GM12878 (cell line): ENCODE results near the gene GALT. TPM values are rescaled to one million over a fixed set of nuclear protein-coding genes. Genes with fewer than 3 reads are reported as not detected.
A peak's percentile ranks its signal among the peaks of the same experiment; 100 is the strongest.

Experiments
- BCL11A ChIP-seq: IDR thresholded peaks from 2 replicates; pipeline ENCODE4 v1.6.1; 2011; ENCODE audit warnings: low read depth, low read length
- FOXM1 ChIP-seq: IDR thresholded peaks from 2 replicates; pipeline ENCODE4 v1.6.1; 2012; ENCODE audit warnings: low read depth, mild to moderate bottlenecking, inconsistent platforms, low read length, moderate library complexity
- GABPA ChIP-seq: IDR thresholded peaks from 2 replicates; pipeline ENCODE4 v1.6.1; 2014; ENCODE audit warnings: antibody characterized with exemption, low read depth, mild to moderate bottlenecking, inconsistent platforms
- HCFC1 ChIP-seq: fragments of 150-350 bp; IDR thresholded peaks from 2 replicates; pipeline ENCODE4 v1.6.1; 2014; ENCODE audit warnings: low read length
- NFYB ChIP-seq: IDR thresholded peaks from 2 replicates; pipeline ENCODE4 v1.6.1; 2011; ENCODE audit warnings: low read depth, mild to moderate bottlenecking, low read length, improper control_type of control experiment, moderate library complexity; ENCODE audit not compliant: insufficient read depth
- RELA ChIP-seq: fragments of 450-650 bp; IDR thresholded peaks from 2 replicates; pipeline ENCODE4 v1.8.0; 2014; ENCODE audit warnings: borderline replicate concordance; ENCODE audit not compliant: partially characterized antibody
- SMAD5 ChIP-seq: IDR thresholded peaks from 2 replicates; pipeline ENCODE4 v1.6.1; 2016; ENCODE audit warnings: antibody characterized with exemption, low read depth
- SUPT20H ChIP-seq: IDR thresholded peaks from 2 replicates; pipeline ENCODE4 v1.6.1; 2011; ENCODE audit warnings: low read depth, mild to moderate bottlenecking, low read length, moderate library complexity, borderline replicate concordance; ENCODE audit not compliant: control insufficient read depth
- TARDBP ChIP-seq: IDR thresholded peaks from 2 replicates; pipeline ENCODE4 v1.6.1; 2016; ENCODE audit warnings: borderline replicate concordance
- TCF7 ChIP-seq: IDR thresholded peaks from 2 replicates; pipeline ENCODE4 v1.6.1; 2014; ENCODE audit warnings: antibody characterized with exemption, borderline replicate concordance
- ZNF24 ChIP-seq: fragments of 450-650 bp; IDR thresholded peaks from 2 replicates; pipeline ENCODE4 v1.6.1; 2017; ENCODE audit warnings: antibody characterized with exemption, mild to moderate bottlenecking
- ZNF384 ChIP-seq: IDR thresholded peaks from 2 replicates; pipeline ENCODE4 v1.6.1; 2012; ENCODE audit warnings: low read depth, mild to moderate bottlenecking, low read length, improper control_type of control experiment, borderline replicate concordance
- polyA plus RNA-seq, 11 experiments: library from polyadenylated mRNA; depleted of rRNA in 4 of 11; unstranded in 6 of 11; stranded (reverse) in 5 of 11; fragments of >200 nt; fragmentation: Nextera tagmentation in 4 of 11; fragmentation: Illumina TruSeq in 1 of 11; extraction: Ambion mirVana in 4 of 11; extraction: Trizol in 1 of 11; gene quantifications; 1 replicate in 1 of 11; 2 replicates in 10 of 11; pipeline versions ENCODE4 v1.2.1 to v1.2.3, GENCODE V29; 2011 to 2016; ENCODE audit warnings: inconsistent platforms in 2 of 11, missing spikeins in 2 of 11, low read depth in 1 of 11
- total RNA-seq, 4 experiments: library from RNA; depleted of rRNA in 3 of 4; stranded (reverse); fragments of >200 nt in 3 of 4; fragmentation: Illumina TruSeq in 1 of 4; extraction: Trizol in 1 of 4; gene quantifications; 2 replicates each; pipeline versions ENCODE4 v1.2.1 to v1.2.3, GENCODE V29; 2013 to 2021
- TF ChIP-seq, protein P1 (sequence below): fragments of 450-650 bp; IDR thresholded peaks from 2 replicates; pipeline ENCODE4 v1.6.1; 2014; ENCODE audit warnings: mild to moderate bottlenecking
- TF ChIP-seq, protein P2 (sequence below): IDR thresholded peaks from 2 replicates; pipeline ENCODE4 v1.6.1; 2011; ENCODE audit warnings: low read depth, mild to moderate bottlenecking, low read length, moderate library complexity, borderline replicate concordance; ENCODE audit errors: extremely low read depth
- TF ChIP-seq, protein P3 (sequence below): fragments of 450-650 bp; formaldehyde crosslinking; IDR thresholded peaks from 2 replicates; pipeline ENCODE4 v1.4.0; 2020; ENCODE audit warnings: mild to moderate bottlenecking, moderate library complexity
- TF ChIP-seq, protein P4 (sequence below): IDR thresholded peaks from 2 replicates; pipeline ENCODE4 v1.6.1; 2012; ENCODE audit warnings: low read length, inconsistent platforms
- TF ChIP-seq, protein P5 (sequence below): fragments of 450-650 bp; formaldehyde crosslinking; IDR thresholded peaks from 2 replicates; pipeline ENCODE4 v1.4.0; 2022; ENCODE audit warnings: mild to moderate bottlenecking, moderate library complexity
- TF ChIP-seq, protein P6 (sequence below): IDR thresholded peaks from 2 replicates; pipeline ENCODE4 v1.6.1; 2012; ENCODE audit warnings: low read depth, low read length, improper control_type of control experiment

The GALT gene
- total and polyA plus RNA-seq, 10 of the 15 experiments (the other 5 are each of a cell fraction or from before 2014, with no cell fraction given): 9.3 to 34.1 (median 26.9) TPM

DNA sequence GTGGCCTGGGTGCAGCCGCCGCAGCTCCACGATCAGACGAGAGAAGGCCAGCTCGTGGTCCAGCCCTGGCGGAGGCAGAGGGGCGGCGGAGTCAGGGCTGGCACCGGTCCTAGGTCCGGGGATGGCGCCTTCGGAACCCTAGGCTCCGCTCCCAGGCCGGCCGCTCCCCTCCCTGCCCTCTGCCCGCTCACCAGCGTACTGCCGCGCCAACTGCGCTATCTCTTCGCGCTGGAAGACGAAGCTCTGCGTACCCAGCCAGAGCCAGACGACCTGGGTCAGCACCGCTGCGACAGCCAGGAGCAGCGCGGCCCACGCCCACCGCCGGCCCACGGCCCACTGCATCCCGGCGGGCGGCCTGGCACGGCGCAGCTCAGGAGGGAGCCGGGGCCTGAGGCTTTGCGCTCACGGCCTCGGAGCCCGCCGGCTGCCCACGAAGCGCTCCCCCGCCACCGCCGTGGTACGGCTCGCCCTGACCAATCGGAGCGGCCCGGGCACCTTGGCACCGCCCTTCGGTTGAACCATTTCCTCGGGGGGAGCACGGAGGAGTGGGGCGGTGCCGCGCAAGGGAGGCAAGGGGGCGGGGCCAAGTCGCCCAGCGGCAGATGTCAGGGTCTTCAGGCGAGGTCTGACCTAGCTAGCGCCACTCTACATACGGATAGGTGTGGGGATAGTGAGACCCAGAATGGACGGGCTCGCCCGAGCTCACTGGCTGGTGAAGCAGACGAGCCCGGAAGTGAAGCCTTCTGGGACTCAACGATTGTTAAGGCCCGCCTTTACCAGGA, 8.9 kb upstream of the GALT start, which contains the start of gene SIGMAR1 (continued):
- TF ChIP-seq, protein P1, sequence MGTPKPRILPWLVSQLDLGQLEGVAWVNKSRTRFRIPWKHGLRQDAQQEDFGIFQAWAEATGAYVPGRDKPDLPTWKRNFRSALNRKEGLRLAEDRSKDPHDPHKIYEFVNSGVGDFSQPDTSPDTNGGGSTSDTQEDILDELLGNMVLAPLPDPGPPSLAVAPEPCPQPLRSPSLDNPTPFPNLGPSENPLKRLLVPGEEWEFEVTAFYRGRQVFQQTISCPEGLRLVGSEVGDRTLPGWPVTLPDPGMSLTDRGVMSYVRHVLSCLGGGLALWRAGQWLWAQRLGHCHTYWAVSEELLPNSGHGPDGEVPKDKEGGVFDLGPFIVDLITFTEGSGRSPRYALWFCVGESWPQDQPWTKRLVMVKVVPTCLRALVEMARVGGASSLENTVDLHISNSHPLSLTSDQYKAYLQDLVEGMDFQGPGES: no peak
- peak; percentile 83; the same call in 1 of the 2 replicates for TF ChIP-seq NFYB
- TF ChIP-seq FOXM1: no peak
- no peak for TF ChIP-seq ZNF384
- TF ChIP-seq HCFC1: no peak; the same call in 1 of the 2 replicates
- peak; percentile 56; the same call in 1 of the 2 replicates for TF ChIP-seq SMAD5
- TF ChIP-seq TARDBP: no peak
- TF ChIP-seq, protein P2, sequence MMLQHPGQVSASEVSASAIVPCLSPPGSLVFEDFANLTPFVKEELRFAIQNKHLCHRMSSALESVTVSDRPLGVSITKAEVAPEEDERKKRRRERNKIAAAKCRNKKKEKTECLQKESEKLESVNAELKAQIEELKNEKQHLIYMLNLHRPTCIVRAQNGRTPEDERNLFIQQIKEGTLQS: no peak
- TF ChIP-seq, protein P3, sequence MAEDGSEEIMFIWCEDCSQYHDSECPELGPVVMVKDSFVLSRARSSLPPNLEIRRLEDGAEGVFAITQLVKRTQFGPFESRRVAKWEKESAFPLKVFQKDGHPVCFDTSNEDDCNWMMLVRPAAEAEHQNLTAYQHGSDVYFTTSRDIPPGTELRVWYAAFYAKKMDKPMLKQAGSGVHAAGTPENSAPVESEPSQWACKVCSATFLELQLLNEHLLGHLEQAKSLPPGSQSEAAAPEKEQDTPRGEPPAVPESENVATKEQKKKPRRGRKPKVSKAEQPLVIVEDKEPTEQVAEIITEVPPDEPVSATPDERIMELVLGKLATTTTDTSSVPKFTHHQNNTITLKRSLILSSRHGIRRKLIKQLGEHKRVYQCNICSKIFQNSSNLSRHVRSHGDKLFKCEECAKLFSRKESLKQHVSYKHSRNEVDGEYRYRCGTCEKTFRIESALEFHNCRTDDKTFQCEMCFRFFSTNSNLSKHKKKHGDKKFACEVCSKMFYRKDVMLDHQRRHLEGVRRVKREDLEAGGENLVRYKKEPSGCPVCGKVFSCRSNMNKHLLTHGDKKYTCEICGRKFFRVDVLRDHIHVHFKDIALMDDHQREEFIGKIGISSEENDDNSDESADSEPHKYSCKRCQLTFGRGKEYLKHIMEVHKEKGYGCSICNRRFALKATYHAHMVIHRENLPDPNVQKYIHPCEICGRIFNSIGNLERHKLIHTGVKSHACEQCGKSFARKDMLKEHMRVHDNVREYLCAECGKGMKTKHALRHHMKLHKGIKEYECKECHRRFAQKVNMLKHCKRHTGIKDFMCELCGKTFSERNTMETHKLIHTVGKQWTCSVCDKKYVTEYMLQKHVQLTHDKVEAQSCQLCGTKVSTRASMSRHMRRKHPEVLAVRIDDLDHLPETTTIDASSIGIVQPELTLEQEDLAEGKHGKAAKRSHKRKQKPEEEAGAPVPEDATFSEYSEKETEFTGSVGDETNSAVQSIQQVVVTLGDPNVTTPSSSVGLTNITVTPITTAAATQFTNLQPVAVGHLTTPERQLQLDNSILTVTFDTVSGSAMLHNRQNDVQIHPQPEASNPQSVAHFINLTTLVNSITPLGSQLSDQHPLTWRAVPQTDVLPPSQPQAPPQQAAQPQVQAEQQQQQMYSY (CRISPR knock-in tag): no peak
- TF ChIP-seq RELA: peak; percentile 20
- no peak for TF ChIP-seq SUPT20H
- no peak for TF ChIP-seq TCF7
- TF ChIP-seq, protein P4, sequence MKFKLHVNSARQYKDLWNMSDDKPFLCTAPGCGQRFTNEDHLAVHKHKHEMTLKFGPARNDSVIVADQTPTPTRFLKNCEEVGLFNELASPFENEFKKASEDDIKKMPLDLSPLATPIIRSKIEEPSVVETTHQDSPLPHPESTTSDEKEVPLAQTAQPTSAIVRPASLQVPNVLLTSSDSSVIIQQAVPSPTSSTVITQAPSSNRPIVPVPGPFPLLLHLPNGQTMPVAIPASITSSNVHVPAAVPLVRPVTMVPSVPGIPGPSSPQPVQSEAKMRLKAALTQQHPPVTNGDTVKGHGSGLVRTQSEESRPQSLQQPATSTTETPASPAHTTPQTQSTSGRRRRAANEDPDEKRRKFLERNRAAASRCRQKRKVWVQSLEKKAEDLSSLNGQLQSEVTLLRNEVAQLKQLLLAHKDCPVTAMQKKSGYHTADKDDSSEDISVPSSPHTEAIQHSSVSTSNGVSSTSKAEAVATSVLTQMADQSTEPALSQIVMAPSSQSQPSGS: no peak
- TF ChIP-seq, protein P5, sequence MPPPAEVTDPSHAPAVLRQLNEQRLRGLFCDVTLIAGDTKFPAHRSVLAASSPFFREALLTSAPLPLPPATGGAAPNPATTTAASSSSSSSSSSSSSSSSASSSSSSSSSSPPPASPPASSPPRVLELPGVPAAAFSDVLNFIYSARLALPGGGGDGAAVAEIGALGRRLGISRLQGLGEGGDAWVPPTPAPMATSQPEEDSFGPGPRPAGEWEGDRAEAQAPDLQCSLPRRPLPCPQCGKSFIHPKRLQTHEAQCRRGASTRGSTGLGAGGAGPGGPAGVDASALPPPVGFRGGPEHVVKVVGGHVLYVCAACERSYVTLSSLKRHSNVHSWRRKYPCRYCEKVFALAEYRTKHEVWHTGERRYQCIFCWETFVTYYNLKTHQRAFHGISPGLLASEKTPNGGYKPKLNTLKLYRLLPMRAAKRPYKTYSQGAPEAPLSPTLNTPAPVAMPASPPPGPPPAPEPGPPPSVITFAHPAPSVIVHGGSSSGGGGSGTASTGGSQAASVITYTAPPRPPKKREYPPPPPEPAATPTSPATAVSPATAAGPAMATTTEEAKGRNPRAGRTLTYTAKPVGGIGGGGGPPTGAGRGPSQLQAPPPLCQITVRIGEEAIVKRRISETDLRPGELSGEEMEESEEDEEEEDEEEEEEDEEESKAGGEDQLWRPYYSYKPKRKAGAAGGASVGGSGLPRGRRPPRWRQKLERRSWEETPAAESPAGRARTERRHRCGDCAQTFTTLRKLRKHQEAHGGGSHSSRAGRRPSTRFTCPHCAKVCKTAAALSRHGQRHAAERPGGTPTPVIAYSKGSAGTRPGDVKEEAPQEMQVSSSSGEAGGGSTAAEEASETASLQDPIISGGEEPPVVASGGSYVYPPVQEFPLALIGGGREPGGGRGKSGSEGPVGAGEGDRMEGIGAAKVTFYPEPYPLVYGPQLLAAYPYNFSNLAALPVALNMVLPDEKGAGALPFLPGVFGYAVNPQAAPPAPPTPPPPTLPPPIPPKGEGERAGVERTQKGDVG (CRISPR knock-in tag): no peak
- no peak for TF ChIP-seq GABPA
- TF ChIP-seq BCL11A: no peak
- TF ChIP-seq, protein P6, sequence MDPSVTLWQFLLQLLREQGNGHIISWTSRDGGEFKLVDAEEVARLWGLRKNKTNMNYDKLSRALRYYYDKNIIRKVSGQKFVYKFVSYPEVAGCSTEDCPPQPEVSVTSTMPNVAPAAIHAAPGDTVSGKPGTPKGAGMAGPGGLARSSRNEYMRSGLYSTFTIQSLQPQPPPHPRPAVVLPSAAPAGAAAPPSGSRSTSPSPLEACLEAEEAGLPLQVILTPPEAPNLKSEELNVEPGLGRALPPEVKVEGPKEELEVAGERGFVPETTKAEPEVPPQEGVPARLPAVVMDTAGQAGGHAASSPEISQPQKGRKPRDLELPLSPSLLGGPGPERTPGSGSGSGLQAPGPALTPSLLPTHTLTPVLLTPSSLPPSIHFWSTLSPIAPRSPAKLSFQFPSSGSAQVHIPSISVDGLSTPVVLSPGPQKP: peak; percentile 49; the same call in 1 of the 2 replicates
- 0 out of 2 replicates have a peak, but pooled peaks have one; percentile 33 for TF ChIP-seq ZNF24
